ENCODE measurements around the gene GOLGA1. TPM values are rescaled to one million over a fixed set of nuclear protein-coding genes. Genes with fewer than 3 reads are reported as not detected.

GOLGA1 gene
- total and polyA plus RNA-seq, 10 of the 15 experiments (the other 5 are each of a cell fraction or from before 2014, with no cell fraction given): 2.9 to 14.1 (median 8.1) TPM

- SMC1A ChIA-PET (ENCODE audit: uncharacterized antibody, unreplicated experiment): no interaction called here
- Histone ChIP-seq H3K79me2 (ENCODE audit: control insufficient read depth, insufficient read depth, low read length) (no peaks in the 10 kb centered on the region), H3K4me3 (no peak overlapping the region), H3K36me3 (ENCODE audit: control insufficient read depth in 2 of 2, insufficient read depth in 2 of 2, low read length in 1 of 2) (peaks cover 0 to 4% of the 10 kb centered on the region in 2 experiments; a peak in 1 of 4 replicates), H2AFZ (ENCODE audit: control insufficient read depth, low read depth, low read length) (no peak overlapping the region), H3K27me3 (replicated peaks in 1 of 2; ENCODE audit: control insufficient read depth in 2 of 2, insufficient read depth in 2 of 2, low read length in 1 of 2) (no peaks in the 10 kb centered on the region), H3K9ac (ENCODE audit: control insufficient read depth, insufficient read depth, low read length) (no peak overlapping the region), H3K4me2 (ENCODE audit: control insufficient read depth, insufficient read depth) (no peak overlapping the region), H4K20me1 (ENCODE audit: control insufficient read depth, insufficient read depth) (no peaks in the 10 kb centered on the region), H3K27ac (ENCODE audit: control insufficient read depth, insufficient read depth) (no peak overlapping the region), H3K9me3 (replicated peaks; ENCODE audit: control insufficient read depth, insufficient read depth, low read length) (no peaks in the 10 kb centered on the region), H3K4me1 (ENCODE audit: control insufficient read depth, insufficient read depth, low read length) (no peaks in the 10 kb centered on the region)
- FAIRE-seq (no peak), DNase-seq (ENCODE audit: low read depth, low spot score) (no peak), ATAC-seq (no peak)
- RAD21 ChIA-PET (ENCODE audit: unreplicated experiment): no interaction called here
- WGBS (ENCODE audit: insufficient coverage, insufficient replicate concordance, low lambda C conversion rate, missing lambda C conversion rate): 79% methylated on average over 1 of the region's 1 CpG
- no TSS peak for BruUV-seq (replicated peaks)
- CTCF ChIA-PET: no interaction called here
- TF ChIP-seq YY1 (IDR thresholded peaks at IDR 0.05; ENCODE audit: low read depth, low read length): no peak
- TF ChIP-seq POLR2A (IDR thresholded peaks at IDR 0.05; ENCODE audit: low read depth, low read length): no peak
- TF ChIP-seq, protein P1, sequence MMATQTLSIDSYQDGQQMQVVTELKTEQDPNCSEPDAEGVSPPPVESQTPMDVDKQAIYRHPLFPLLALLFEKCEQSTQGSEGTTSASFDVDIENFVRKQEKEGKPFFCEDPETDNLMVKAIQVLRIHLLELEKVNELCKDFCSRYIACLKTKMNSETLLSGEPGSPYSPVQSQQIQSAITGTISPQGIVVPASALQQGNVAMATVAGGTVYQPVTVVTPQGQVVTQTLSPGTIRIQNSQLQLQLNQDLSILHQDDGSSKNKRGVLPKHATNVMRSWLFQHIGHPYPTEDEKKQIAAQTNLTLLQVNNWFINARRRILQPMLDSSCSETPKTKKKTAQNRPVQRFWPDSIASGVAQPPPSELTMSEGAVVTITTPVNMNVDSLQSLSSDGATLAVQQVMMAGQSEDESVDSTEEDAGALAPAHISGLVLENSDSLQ (IDR thresholded peaks at IDR 0.05): no peak
- no peak for TF ChIP-seq MEF2B (IDR thresholded peaks at IDR 0.05; ENCODE audit: partially characterized antibody, poor library complexity, severe bottlenecking)
- TF ChIP-seq MTA3 (IDR thresholded peaks at IDR 0.05; ENCODE audit: borderline replicate concordance, low read length): no peak
- TF ChIP-seq CHD2 (IDR thresholded peaks at IDR 0.05; ENCODE audit: borderline replicate concordance, low read depth, low read length): no peak
- no peak for TF ChIP-seq KLF5 (IDR thresholded peaks at IDR 0.05; ENCODE audit: partially characterized antibody)
- TF ChIP-seq ZNF217 (IDR thresholded peaks at IDR 0.05): no peak
- no peak for TF ChIP-seq STAT3 (IDR thresholded peaks at IDR 0.05; ENCODE audit: low read depth, low read length)
- TF ChIP-seq TBL1XR1 (IDR thresholded peaks at IDR 0.05; ENCODE audit: low read depth, low read length): no peak
- TF ChIP-seq, protein P2, sequence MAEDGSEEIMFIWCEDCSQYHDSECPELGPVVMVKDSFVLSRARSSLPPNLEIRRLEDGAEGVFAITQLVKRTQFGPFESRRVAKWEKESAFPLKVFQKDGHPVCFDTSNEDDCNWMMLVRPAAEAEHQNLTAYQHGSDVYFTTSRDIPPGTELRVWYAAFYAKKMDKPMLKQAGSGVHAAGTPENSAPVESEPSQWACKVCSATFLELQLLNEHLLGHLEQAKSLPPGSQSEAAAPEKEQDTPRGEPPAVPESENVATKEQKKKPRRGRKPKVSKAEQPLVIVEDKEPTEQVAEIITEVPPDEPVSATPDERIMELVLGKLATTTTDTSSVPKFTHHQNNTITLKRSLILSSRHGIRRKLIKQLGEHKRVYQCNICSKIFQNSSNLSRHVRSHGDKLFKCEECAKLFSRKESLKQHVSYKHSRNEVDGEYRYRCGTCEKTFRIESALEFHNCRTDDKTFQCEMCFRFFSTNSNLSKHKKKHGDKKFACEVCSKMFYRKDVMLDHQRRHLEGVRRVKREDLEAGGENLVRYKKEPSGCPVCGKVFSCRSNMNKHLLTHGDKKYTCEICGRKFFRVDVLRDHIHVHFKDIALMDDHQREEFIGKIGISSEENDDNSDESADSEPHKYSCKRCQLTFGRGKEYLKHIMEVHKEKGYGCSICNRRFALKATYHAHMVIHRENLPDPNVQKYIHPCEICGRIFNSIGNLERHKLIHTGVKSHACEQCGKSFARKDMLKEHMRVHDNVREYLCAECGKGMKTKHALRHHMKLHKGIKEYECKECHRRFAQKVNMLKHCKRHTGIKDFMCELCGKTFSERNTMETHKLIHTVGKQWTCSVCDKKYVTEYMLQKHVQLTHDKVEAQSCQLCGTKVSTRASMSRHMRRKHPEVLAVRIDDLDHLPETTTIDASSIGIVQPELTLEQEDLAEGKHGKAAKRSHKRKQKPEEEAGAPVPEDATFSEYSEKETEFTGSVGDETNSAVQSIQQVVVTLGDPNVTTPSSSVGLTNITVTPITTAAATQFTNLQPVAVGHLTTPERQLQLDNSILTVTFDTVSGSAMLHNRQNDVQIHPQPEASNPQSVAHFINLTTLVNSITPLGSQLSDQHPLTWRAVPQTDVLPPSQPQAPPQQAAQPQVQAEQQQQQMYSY (CRISPR knock-in tag; IDR thresholded peaks at IDR 0.05): no peak
- no peak for TF ChIP-seq SREBF1 (IDR thresholded peaks at IDR 0.05; ENCODE audit: low read length)
- TF ChIP-seq E2F4 (IDR thresholded peaks at IDR 0.05; ENCODE audit: low read depth, low read length): no peak
- no peak for TF ChIP-seq TARDBP (IDR thresholded peaks at IDR 0.05; ENCODE audit: borderline replicate concordance)
- no peak for TF ChIP-seq NR2F1 (conservative IDR thresholded peaks at IDR 0.05)
- intact Hi-C loops (cut with micrococcal nuclease; ENCODE audit: unreplicated experiment): no loop called here
- in situ Hi-C loops (cut with MboI): no loop called here
- POLR2A ChIA-PET: no interaction called here
Observed at GRCh38 chr9:124906966-124907365, 33.9 kb downstream of the GOLGA1 start.
